Activated CD8-positive, alpha-beta T cell treated with anti-CD3 and anti-CD28 coated beads for 36 hours (primary cell): Measurements from ENCODE around the gene ZSCAN31. TPM values are rescaled to one million over a fixed set of nuclear protein-coding genes. Genes with fewer than 3 reads are reported as not detected.

Experiments
- ATAC-seq: fragments of 200-7000 bp; cut with Tn5 transposase; one replicate; pipeline ENCODE4 v1.10.0; 2021; ENCODE audit warnings: mild to moderate bottlenecking, moderate library complexity
- CTCF ChIA-PET: fragments of 350-600 bp; sonication (Branson Sonifier 250); formaldehyde crosslinking; loops from one replicate; lab custom pipeline; 2021; ENCODE audit warnings: antibody characterized with exemption; lab: Charles Lee
- POLR2A ChIA-PET: fragments of 350-600 bp; sonication (Branson Sonifier 250); formaldehyde crosslinking; loops from one replicate; lab custom pipeline; 2021; ENCODE audit warnings: antibody characterized with exemption; lab: Charles Lee
- DNase-seq: peaks from one replicate; pipeline ENCODE4 v3.0.0-alpha.2; 2020
- H3K27ac Mint-ChIP-seq: one replicate; pipeline ENCODE4 v1.8.0; 2021; ENCODE audit warnings: mild to moderate bottlenecking, mixed read lengths
- H3K27me3 Mint-ChIP-seq: one replicate; pipeline ENCODE4 v1.8.0; 2021; ENCODE audit warnings: mixed read lengths
- H3K36me3 Mint-ChIP-seq: one replicate; pipeline ENCODE4 v1.8.0; 2021; ENCODE audit warnings: low read depth, mixed read lengths
- H3K4me1 Mint-ChIP-seq: one replicate; pipeline ENCODE4 v1.8.0; 2021; ENCODE audit warnings: low read depth, mixed read lengths
- H3K4me3 Mint-ChIP-seq: one replicate; pipeline ENCODE4 v1.8.0; 2021; ENCODE audit warnings: mild to moderate bottlenecking, moderate library complexity, mixed read lengths
- H3K9me3 Mint-ChIP-seq: one replicate; pipeline ENCODE4 v1.8.0; 2021; ENCODE audit warnings: mixed read lengths
- CTCF ChIP-seq: fragments of 200-600 bp; IDR thresholded peaks from one replicate; pipeline ENCODE4 v1.8.0; 2022; ENCODE audit warnings: antibody characterized with exemption, mild to moderate bottlenecking
- intact Hi-C: fragments of 100-400 bp; cut with micrococcal nuclease; formaldehyde crosslinking; loops from one replicate; pipeline ENCODE4 v1.10.0; 2022
- total RNA-seq, 2 experiments: library from RNA; stranded (reverse); gene quantifications; one replicate each; pipeline ENCODE4 v1.2.3, GENCODE V29; 2021

ZSCAN31 gene
- total RNA-seq, 2 experiments from 2014 or later = 1.6 to 2.0 TPM

DNA sequence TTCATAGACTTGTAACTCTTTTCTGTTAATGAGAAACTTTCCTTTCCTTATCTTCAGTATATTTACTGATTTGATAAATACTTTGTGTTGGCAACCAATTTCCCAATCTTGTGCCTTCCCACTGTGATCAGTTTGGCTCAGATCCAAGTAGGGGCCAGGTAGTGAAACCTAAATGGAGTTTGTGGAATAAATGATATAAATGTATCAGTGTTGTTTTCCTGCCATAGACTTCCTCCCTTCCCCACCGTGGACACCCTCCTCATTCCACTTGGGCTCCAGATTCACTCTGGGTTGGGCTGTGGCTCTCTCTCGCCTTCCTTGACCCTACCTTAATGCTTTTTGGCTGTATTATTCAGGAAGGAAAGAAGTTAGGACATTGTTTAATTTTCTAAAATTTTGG, 15.1 kb upstream of the ZSCAN31 start:
- Mint-ChIP-seq H3K27me3 (peaks cover 5% of the 10 kb centered on the region), H3K27ac (no peak overlapping the region), H3K36me3 (no peaks in the 10 kb centered on the region), H3K9me3 (no peaks in the 10 kb centered on the region), H3K4me3 (peak overlapping the region; percentile 98), H3K4me1 (peaks cover 29% of the 10 kb centered on the region)
- intact Hi-C loops = loop anchor here (10.0 kb wide), 2 partner anchors 86 to 446 kb away; partner anchors contain the start of gene ZSCAN26
- CTCF ChIA-PET = no interaction called here
- DNase-seq = no peak
- TF ChIP-seq CTCF = no peak
- POLR2A ChIA-PET = interaction anchor here (1.5 kb wide), 1 partner anchor 16 kb away, joined by 5 read pairs; the partner anchor contains the start of gene ZSCAN31
- no peak for ATAC-seq

GRCh38 chr6:28349892-28350737, 14.2 kb upstream of the ZSCAN31 start, which contains the start of gene ZKSCAN3:
Gene ZKSCAN3 (plus strand): TSS chr6:28349947. CDS start chr6:28359587, 9,640 bp downstream.
- ATAC-seq (peak; percentile 100), DNase-seq (peak; percentile 96)
- intact Hi-C loops = loop anchor here (10.0 kb wide), 2 partner anchors 85 to 445 kb away; partner anchors contain the start of gene ZSCAN26
- Mint-ChIP-seq H3K4me3 (peak within 1 kb of the TSS; percentile 98), H3K4me1 (peaks cover 21% of the 10 kb centered on the region), H3K9me3 (no peaks in the 10 kb centered on the region), H3K27ac (peak within 1 kb of the TSS; percentile 95), H3K27me3 (peaks cover 7% of the 10 kb centered on the region), H3K36me3 (no peaks in the 10 kb centered on the region)
- POLR2A ChIA-PET = interaction anchor here (1.2 to 1.5 kb wide), 2 partner anchors 15 to 209 kb away, joined by 5 read pairs; partner anchors contain the start of genes ZKSCAN8 and ZSCAN31
- TF ChIP-seq CTCF = no peak
- CTCF ChIA-PET = no interaction called here

DNA sequence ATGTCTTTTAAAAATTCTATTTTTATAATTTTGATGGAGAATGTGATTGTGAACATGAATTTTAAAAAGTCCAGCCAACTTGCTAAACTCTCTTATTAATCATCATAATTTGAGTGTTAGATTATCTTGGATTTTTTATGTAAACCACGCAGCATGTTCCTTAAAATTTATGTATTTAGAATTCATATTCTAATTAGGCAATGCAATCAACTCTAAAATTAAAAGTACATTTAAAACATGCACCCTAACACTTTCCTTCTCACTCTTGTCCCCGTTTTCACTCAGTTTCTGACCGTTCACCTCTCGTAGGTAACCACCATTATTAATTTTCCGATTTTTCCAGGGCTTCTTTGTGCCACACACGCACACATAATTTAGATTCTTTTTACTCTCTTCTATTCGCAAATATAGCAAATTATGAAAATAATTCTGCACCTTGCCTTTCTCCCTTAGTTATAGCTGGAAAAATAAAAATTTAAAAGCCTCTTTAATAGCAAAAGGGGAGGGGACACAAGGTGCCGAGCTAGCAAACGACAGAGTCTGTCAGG, 13.5 kb upstream of the ZSCAN31 start:
- H3K36me3 Mint-ChIP-seq = no peaks in the 10 kb centered on the region
- ChIA-PET POLR2A (interaction anchor here (1.2 kb wide), 1 partner anchor 208 kb away, joined by 5 read pairs; the partner anchor contains the start of gene ZKSCAN8), CTCF (no interaction called here)
- peaks cover 7% of the 10 kb centered on the region for H3K27me3 Mint-ChIP-seq
- TF ChIP-seq CTCF = no peak
- peak overlapping the region; percentile 98 for H3K4me3 Mint-ChIP-seq
- H3K9me3 Mint-ChIP-seq = no peaks in the 10 kb centered on the region
- H3K4me1 Mint-ChIP-seq = peaks cover 21% of the 10 kb centered on the region
- peak overlapping the region; percentile 95 for H3K27ac Mint-ChIP-seq
- ATAC-seq (no peak), DNase-seq (no peak)
- intact Hi-C loops = no loop called here

- Mint-ChIP-seq H3K27me3 (peaks cover 7% of the 10 kb centered on the region), H3K36me3 (no peaks in the 10 kb centered on the region), H3K4me1 (peaks cover 17% of the 10 kb centered on the region), H3K27ac (no peak overlapping the region), H3K4me3 (no peak overlapping the region), H3K9me3 (no peaks in the 10 kb centered on the region)
- CTCF ChIA-PET = interaction anchor here (0.7 to 1.4 kb wide), 3 partner anchors 9 to 223 kb away, joined by 3 to 5 read pairs (median 4); partner anchors contain the start of gene ZSCAN16
- POLR2A ChIA-PET = interaction anchor here (1.3 kb wide), 1 partner anchor 11 kb away, joined by 3 read pairs; the partner anchor contains the start of gene ZSCAN31
- intact Hi-C loops = no loop called here
- DNase-seq (no peak), ATAC-seq (no peak)
- no peak for TF ChIP-seq CTCF
Observed at GRCh38 chr6:28347119-28347518, 11.2 kb upstream of the ZSCAN31 start.
